Progenitor cell of endocrine pancreas (in vitro differentiated cells): ENCODE measurements around the gene ABCD3. TPM values are rescaled to one million over a fixed set of nuclear protein-coding genes. Genes with fewer than 3 reads are reported as not detected.

ENCODE experiments used
- DNase-seq: peaks from one replicate; pipeline ENCODE4 v3.0.0; 2021; ENCODE audit warnings: low spot score; ENCODE audit not compliant: unreplicated experiment
- H3K27ac Mint-ChIP-seq: 2 replicates; pipeline ENCODE4 v1.8.0; 2021; ENCODE audit warnings: mild to moderate bottlenecking, moderate library complexity, mixed read lengths
- H3K27me3 Mint-ChIP-seq: 2 replicates; pipeline ENCODE4 v1.8.0; 2021; ENCODE audit warnings: mixed read lengths
- H3K36me3 Mint-ChIP-seq: 2 replicates; pipeline ENCODE4 v1.8.0; 2022; ENCODE audit warnings: mixed read lengths; ENCODE audit not compliant: insufficient read depth
- H3K4me1 Mint-ChIP-seq: 2 replicates; pipeline ENCODE4 v1.8.0; 2021; ENCODE audit warnings: low read depth, mixed read lengths
- H3K4me3 Mint-ChIP-seq: 2 replicates; pipeline ENCODE4 v1.8.0; 2021; ENCODE audit warnings: low read depth, mild to moderate bottlenecking, moderate library complexity, mixed read lengths
- H3K9me3 Mint-ChIP-seq: 2 replicates; pipeline ENCODE4 v1.8.0; 2021; ENCODE audit warnings: low read depth, mixed read lengths
- CTCF ChIP-seq: fragments of 200-600 bp; sonication (generic); IDR thresholded peaks from one replicate; pipeline ENCODE4 v1.5.0; 2021; ENCODE audit warnings: antibody characterized with exemption, mild to moderate bottlenecking; ENCODE audit not compliant: unreplicated experiment
- total RNA-seq: library from RNA; stranded (reverse); gene quantifications from 2 replicates; pipeline ENCODE4 v1.2.1, GENCODE V29; 2021

ABCD3 gene
- total RNA-seq, 1 donor from 2014 or later: 43.2 TPM

GRCh38 chr1:94395231-94395630 is 23.0 kb upstream of the ABCD3 start:
- H3K4me3 Mint-ChIP-seq: no peak overlapping the region
- H3K27ac Mint-ChIP-seq: no peak overlapping the region
- no peak for TF ChIP-seq CTCF

GRCh38 chr1:94395748-94396309 is 22.4 kb upstream of the ABCD3 start:
- no peak for TF ChIP-seq CTCF
- Mint-ChIP-seq H3K27me3 (no peaks in the 10 kb centered on the region), H3K27ac (no peak overlapping the region), H3K4me1 (peaks cover 1% of the 10 kb centered on the region), H3K4me3 (no peak overlapping the region), H3K9me3 (peaks cover 6% of the 10 kb centered on the region), H3K36me3 (no peaks in the 10 kb centered on the region)
- no peak for DNase-seq

More at GRCh38 chr1:94395231-94395630, 23.0 kb upstream of the ABCD3 start:
- Mint-ChIP-seq H3K36me3 (no peaks in the 10 kb centered on the region), H3K4me1 (peaks cover 1% of the 10 kb centered on the region), H3K9me3 (peaks cover 6% of the 10 kb centered on the region), H3K27me3 (no peaks in the 10 kb centered on the region)
- DNase-seq: no peak

GRCh38 chr1:94396356-94397010 is 21.7 kb upstream of the ABCD3 start:
- no peak for DNase-seq

GRCh38 chr1:94398356-94398755 is 19.8 kb upstream of the ABCD3 start:
- no peaks in the 10 kb centered on the region for H3K36me3 Mint-ChIP-seq
- no peak for DNase-seq
- no peak overlapping the region for H3K4me3 Mint-ChIP-seq
- TF ChIP-seq CTCF: no peak
- no peak overlapping the region for H3K27ac Mint-ChIP-seq
- H3K9me3 Mint-ChIP-seq: no peaks in the 10 kb centered on the region
- H3K27me3 Mint-ChIP-seq: no peaks in the 10 kb centered on the region
- H3K4me1 Mint-ChIP-seq: peaks cover 1% of the 10 kb centered on the region

More at GRCh38 chr1:94396356-94397010, 21.7 kb upstream of the ABCD3 start:
- peak; percentile 40 for TF ChIP-seq CTCF
- Mint-ChIP-seq H3K27me3 (no peaks in the 10 kb centered on the region), H3K27ac (no peak overlapping the region), H3K36me3 (no peaks in the 10 kb centered on the region), H3K4me1 (peaks cover 1% of the 10 kb centered on the region), H3K4me3 (no peak overlapping the region), H3K9me3 (peaks cover 3% of the 10 kb centered on the region)

GRCh38 chr1:94399453-94399852 is 18.7 kb upstream of the ABCD3 start:
- TF ChIP-seq CTCF: no peak
- Mint-ChIP-seq H3K36me3 (no peaks in the 10 kb centered on the region), H3K4me3 (no peak overlapping the region), H3K9me3 (no peaks in the 10 kb centered on the region), H3K4me1 (peaks cover 1% of the 10 kb centered on the region), H3K27me3 (no peaks in the 10 kb centered on the region), H3K27ac (no peak overlapping the region)
- no peak for DNase-seq
